Mucosa of descending colon (tissue), 3 donors: ENCODE results near the gene KATNB1. TPM values are rescaled to one million over a fixed set of nuclear protein-coding genes. Genes with fewer than 3 reads are reported as not detected.

Experiments
- ATAC-seq: fragments of 200-7000 bp; cut with Tn5 transposase; one replicate; pipeline ENCODE4 v1.9.1; 2020; ENCODE audit warnings: mild to moderate bottlenecking, moderate library complexity
- DNase-seq, 3 donors: peaks; one replicate each; pipeline ENCODE4 v3.0.0-alpha.2; 2020
- H3K36me3 ChIP-seq: fragments of 200-600 bp; one replicate; pipeline ENCODE4 v1.8.0; 2021; ENCODE audit warnings: low read depth, mild to moderate bottlenecking
- H3K4me1 ChIP-seq: fragments of 200-600 bp; one replicate; pipeline ENCODE4 v1.8.0; 2021; ENCODE audit warnings: low read depth, mild to moderate bottlenecking
- H3K4me3 ChIP-seq: fragments of 200-600 bp; one replicate; pipeline ENCODE4 v1.8.0; 2021; ENCODE audit warnings: mild to moderate bottlenecking
- H3K9me3 ChIP-seq: fragments of 200-600 bp; one replicate; pipeline ENCODE4 v1.8.0; 2021; ENCODE audit warnings: mild to moderate bottlenecking
- intact Hi-C, 2 donors: fragments of 100-400 bp; cut with DNase I in 1 of 2; cut with micrococcal nuclease in 1 of 2; formaldehyde crosslinking; loops; one replicate each; pipeline versions ENCODE4 v1.11.0 to v1.11.1; 2022; cut with DNase I, micrococcal nuclease
- total RNA-seq, 3 donors: library from RNA; stranded (reverse); fragmentation: NEBNext Ultra II Directional in 2 of 3; extraction: Animal tissue kit (Norgen Biotek cat#: 25700) in 2 of 3; gene quantifications; one replicate each; pipeline versions ENCODE4 v1.2.1 to v1.2.4, GENCODE V29; 2021 to 2023
- TF ChIP-seq, protein P1 (sequence below): fragments of 200-600 bp; IDR thresholded peaks from one replicate; pipeline ENCODE4 v1.8.0; 2022; ENCODE audit warnings: antibody characterized with exemption, mild to moderate bottlenecking
- donor health status: DM: no; HTN: no; CAD: no; lungs with moderate emphysema.
- donor health status: DM: no; HTN: no; CAD: no.
- donor health status: DM: no; HTN: yes; CAD: no.

KATNB1 gene
- total RNA-seq, 3 donors from 2014 or later = 12.8 to 21.1 (median 17.9) TPM

DNA sequence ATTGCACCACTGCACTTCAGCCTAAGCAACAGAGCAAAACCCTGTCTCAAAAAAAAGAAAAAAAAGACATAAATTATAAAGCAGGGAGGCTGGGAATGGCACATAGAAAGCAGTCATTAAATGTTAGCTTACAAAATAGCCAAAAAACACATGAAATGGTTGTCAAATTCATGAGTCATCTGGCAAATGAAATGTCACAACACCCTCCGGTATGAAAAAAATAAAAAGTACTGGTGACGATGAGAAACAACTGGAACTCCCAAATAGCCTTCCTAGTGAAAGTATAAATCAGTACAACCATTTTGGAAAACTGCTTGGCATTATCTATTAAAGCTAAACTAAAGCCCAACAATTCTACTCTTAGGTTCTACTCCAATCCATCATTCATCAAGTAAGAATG, 3.5 kb upstream of the KATNB1 start:
- intact Hi-C loops = no loop called here
- TF ChIP-seq, protein P1, sequence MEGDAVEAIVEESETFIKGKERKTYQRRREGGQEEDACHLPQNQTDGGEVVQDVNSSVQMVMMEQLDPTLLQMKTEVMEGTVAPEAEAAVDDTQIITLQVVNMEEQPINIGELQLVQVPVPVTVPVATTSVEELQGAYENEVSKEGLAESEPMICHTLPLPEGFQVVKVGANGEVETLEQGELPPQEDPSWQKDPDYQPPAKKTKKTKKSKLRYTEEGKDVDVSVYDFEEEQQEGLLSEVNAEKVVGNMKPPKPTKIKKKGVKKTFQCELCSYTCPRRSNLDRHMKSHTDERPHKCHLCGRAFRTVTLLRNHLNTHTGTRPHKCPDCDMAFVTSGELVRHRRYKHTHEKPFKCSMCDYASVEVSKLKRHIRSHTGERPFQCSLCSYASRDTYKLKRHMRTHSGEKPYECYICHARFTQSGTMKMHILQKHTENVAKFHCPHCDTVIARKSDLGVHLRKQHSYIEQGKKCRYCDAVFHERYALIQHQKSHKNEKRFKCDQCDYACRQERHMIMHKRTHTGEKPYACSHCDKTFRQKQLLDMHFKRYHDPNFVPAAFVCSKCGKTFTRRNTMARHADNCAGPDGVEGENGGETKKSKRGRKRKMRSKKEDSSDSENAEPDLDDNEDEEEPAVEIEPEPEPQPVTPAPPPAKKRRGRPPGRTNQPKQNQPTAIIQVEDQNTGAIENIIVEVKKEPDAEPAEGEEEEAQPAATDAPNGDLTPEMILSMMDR = no peak
- no peak overlapping the region for H3K4me3 ChIP-seq
- H3K36me3 ChIP-seq = peaks cover 4% of the 10 kb centered on the region
- peaks cover 16% of the 10 kb centered on the region for H3K4me1 ChIP-seq
- no peak for ATAC-seq
- no peak for DNase-seq
- H3K9me3 ChIP-seq = no peaks in the 10 kb centered on the region

DNA sequence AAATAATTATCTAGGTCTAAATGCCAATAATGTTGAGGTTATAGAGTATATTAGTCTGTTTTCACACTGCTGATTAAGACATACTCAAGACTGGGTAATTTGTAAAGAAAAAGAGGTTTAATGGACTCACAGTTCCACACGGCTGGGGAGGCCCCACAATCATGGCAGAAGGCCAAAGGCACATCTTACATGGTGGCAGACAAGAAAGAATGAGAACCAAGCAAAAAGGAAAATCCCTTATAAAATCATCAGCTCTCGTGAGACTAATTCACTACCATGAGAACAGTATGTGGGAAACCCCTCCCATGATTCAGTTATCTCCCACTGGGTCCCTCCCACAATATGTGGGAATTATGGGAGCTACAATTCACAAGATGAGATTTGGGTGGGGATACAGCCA, 2.9 kb upstream of the KATNB1 start:
- intact Hi-C loops = no loop called here
- H3K4me1 ChIP-seq = peaks cover 18% of the 10 kb centered on the region
- ATAC-seq = no peak
- DNase-seq = no peak
- no peak overlapping the region for H3K4me3 ChIP-seq
- H3K36me3 ChIP-seq = peaks cover 4% of the 10 kb centered on the region
- TF ChIP-seq, protein P1 = no peak
- H3K9me3 ChIP-seq = no peaks in the 10 kb centered on the region

DNA sequence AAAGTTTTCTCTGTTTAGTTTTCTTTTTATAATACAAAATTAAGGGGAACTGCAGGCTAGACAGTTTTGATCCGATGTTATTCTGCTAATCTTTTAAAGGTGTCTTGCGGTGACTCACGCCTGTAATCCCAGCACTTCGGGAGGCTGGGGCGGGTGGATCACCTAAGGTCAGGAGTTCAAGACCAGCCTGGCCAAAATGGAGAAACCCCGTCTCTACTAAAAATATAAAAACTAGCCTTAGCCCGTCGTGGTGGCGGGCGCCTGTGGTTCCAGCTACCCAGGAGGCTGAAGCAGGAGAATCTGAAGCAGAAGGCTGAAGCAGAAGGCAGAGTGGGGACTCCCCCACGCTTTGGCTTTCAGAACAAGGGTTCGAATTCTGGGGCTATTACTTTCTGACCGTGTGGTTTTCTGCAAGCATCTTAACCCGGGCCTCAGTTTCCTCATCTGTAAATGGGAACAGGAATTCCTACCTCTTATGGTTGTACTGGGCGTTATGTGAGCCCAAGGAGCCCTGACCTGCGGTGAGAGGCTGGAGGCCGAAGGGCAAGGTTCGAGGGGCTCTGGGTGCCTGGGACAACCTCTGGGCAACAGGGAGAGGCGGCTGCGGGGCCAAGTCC, 1.2 kb upstream of the KATNB1 start:
- ATAC-seq = peak; percentile 1
- H3K4me1 ChIP-seq = peaks cover 18% of the 10 kb centered on the region
- H3K4me3 ChIP-seq = peak overlapping the region; percentile 52
- TF ChIP-seq, protein P1 = no peak
- no peaks in the 10 kb centered on the region for H3K9me3 ChIP-seq
- intact Hi-C loops = no loop called here
- peak in 1 of 3 donors; percentile 37 for DNase-seq
- H3K36me3 ChIP-seq = peaks cover 4% of the 10 kb centered on the region

DNA sequence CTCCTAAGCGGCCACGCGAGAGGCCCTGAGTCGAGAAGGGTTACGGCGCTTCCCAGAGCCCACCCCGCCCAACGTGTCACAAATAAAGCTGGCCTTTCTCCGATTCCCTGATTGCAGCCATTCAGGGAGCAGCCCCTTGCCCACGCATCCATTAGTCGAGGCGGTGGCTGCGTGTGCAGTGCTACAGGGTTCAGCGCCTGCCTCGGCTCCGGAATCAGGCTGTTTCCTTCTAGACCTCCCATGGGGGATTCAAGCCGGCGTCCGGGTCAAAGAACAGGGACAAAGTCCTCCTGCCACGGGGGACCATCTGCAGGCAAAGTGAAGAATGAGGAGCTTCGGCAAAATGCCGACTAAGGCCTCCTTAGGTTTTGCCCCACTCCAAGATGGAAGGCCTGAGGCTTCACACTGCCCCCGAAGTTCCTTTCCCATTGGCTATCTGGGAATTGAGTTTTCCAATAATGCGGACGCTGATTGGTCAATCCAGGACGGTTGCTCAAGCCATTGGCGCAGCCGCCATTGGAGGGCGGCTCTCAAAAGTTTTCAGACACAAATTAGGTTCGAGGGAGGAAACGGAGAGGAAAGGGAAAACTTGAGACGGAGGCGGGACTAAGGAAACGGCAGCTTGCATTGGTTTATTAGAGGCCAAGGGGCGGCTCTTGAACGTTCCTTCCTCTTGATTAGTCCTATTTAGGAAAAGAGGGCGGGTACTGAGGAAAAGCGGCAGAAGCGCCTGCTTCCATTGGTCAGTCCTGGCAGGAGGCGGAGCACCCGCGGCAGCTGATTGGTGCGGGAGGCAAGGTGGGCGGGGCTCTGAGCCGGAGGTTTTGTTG, 430 bp upstream of the KATNB1 start:
- peaks cover 18% of the 10 kb centered on the region for H3K4me1 ChIP-seq
- DNase-seq (peak; percentile 98), ATAC-seq (peak; percentile 93)
- TF ChIP-seq, protein P1 = peak; percentile 30
- peaks cover 4% of the 10 kb centered on the region for H3K36me3 ChIP-seq
- no peaks in the 10 kb centered on the region for H3K9me3 ChIP-seq
- H3K4me3 ChIP-seq = peak overlapping the region; percentile 83
- intact Hi-C loops = no loop called here

DNA sequence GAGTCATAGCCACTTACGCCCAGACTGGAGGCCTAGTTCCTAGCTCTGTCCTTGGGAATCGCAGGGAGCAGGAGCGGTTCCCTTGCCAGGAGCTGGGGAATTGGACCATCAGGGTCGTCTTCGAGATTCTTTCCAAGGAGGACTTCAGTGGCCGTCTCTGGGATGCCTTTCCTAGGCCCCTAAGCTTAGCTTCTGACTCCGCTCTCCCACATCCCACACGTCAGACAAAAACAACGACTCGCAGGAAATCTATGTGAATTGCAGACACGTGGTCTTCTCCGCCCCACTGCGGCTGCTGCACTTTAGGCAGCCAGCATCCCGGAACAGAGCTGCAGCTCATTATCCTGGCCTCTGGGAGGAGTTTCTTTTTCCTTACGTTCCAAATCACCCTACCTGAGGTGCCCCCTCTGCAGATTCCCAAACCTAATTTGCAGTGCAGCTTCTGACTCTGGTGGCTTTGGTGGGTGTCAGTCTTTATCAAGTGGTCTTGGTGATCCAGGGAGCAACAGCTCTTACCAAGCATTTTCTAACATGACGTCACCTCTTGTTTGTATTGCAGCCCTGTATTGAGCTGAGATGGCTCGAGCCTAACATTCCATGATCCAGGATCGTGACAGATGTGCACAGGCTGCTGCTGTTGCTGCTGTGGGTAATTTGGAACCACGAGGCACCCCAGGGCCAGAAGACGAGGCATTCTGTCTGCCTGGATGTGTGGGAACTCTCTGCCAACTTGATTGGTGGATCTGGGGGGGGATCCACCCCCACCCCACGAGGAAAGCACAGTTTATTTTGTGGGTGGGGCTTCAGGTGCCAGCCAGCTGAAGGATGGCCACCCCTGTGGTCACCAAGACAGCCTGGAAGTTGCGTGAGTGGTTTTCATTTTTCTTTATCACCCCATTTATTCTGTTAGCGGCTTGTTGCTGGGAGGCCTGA, 1.1 kb downstream of the KATNB1 start:
- Histone ChIP-seq H3K9me3 (no peaks in the 10 kb centered on the region), H3K36me3 (peaks cover 4% of the 10 kb centered on the region), H3K4me3 (no peak overlapping the region), H3K4me1 (peaks cover 18% of the 10 kb centered on the region)
- peak; percentile 68 to 71 (median 68) for DNase-seq
- ATAC-seq = peak; percentile 41
- intact Hi-C loops = no loop called here
- TF ChIP-seq, protein P1 = no peak
